ENCODE data around the gene SMNDC1.
A peak's percentile ranks its signal among the peaks of the same experiment; 100 is the strongest.

Gene SMNDC1
- long read RNA-seq, donor 1, full-length matches to known transcripts, result 13 of 18 reads
- long read RNA-seq, donor 1, partial matches to known transcripts, result 5 of 18 reads
- long read RNA-seq, donor 1, other reads (novel, unspliced or antisense), result 0 of 18 reads
- long read RNA-seq, donor 2, full-length matches to known transcripts, result 3 of 3 reads
- long read RNA-seq, donor 2, partial matches to known transcripts, result 0 of 3 reads
- long read RNA-seq, donor 2, other reads (novel, unspliced or antisense), result 0 of 3 reads
- long read RNA-seq, donor 3, full-length matches to known transcripts, result 5 of 5 reads
- long read RNA-seq, donor 3, partial matches to known transcripts, result 0 of 5 reads
- long read RNA-seq, donor 3, other reads (novel, unspliced or antisense), result 0 of 5 reads
- long read RNA-seq, donor 4, full-length matches to known transcripts, result 9 of 85 reads
- long read RNA-seq, donor 4, partial matches to known transcripts, result 76 of 85 reads
- long read RNA-seq, donor 4, other reads (novel, unspliced or antisense), result 0 of 85 reads
- long read RNA-seq, donor 5, full-length matches to known transcripts, result 12 of 12 reads
- long read RNA-seq, donor 5, partial matches to known transcripts, result 0 of 12 reads
- long read RNA-seq, donor 5, other reads (novel, unspliced or antisense), result 0 of 12 reads
- long read RNA-seq, donor 6, full-length matches to known transcripts, result 8 of 8 reads
- long read RNA-seq, donor 6, partial matches to known transcripts, result 0 of 8 reads
- long read RNA-seq, donor 6, other reads (novel, unspliced or antisense), result 0 of 8 reads
- long read RNA-seq, donor 7, full-length matches to known transcripts, result 17 of 30 reads
- long read RNA-seq, donor 7, partial matches to known transcripts, result 13 of 30 reads
- long read RNA-seq, donor 7, other reads (novel, unspliced or antisense), result 0 of 30 reads
- long read RNA-seq, donor 8, full-length matches to known transcripts, result 14 of 14 reads
- long read RNA-seq, donor 8, partial matches to known transcripts, result 0 of 14 reads
- long read RNA-seq, donor 8, other reads (novel, unspliced or antisense), result 0 of 14 reads

GRCh38 chr10:110304780-110305421 is at the start of gene SMNDC1:
TSS of gene SMNDC1 (minus strand) at chr10:110304920. CDS start at chr10:110303587, 1,333 bp downstream.
- peak; percentile 90 for DNase-seq

- DNase-seq, result peak; percentile 56
These were observed 49.6 kb upstream of the SMNDC1 start for GRCh38 chr10:110354322-110354766.

- DNase-seq, result no peak
These were observed 48.8 kb upstream of the SMNDC1 start for GRCh38 chr10:110353244-110354119.

- DNase-seq, result no peak
These were observed 48.2 kb upstream of the SMNDC1 start for GRCh38 chr10:110352930-110353243.

GRCh38 chr10:110350812-110351211 is 46.1 kb upstream of the SMNDC1 start:
- DNase-seq, result no peak

GRCh38 chr10:110349831-110350230 is 45.1 kb upstream of the SMNDC1 start:
- DNase-seq, result no peak

GRCh38 chr10:110349386-110349785 is 44.7 kb upstream of the SMNDC1 start:
- DNase-seq, result no peak

- DNase-seq, result no peak
These were observed 43.6 kb upstream of the SMNDC1 start for GRCh38 chr10:110348336-110348735.

GRCh38 chr10:110346914-110347313 is 42.2 kb upstream of the SMNDC1 start:
- DNase-seq, result no peak

GRCh38 chr10:110345286-110345685 is 40.6 kb upstream of the SMNDC1 start:
- no peak for DNase-seq

GRCh38 chr10:110344622-110345021 is 39.9 kb upstream of the SMNDC1 start:
- no peak for DNase-seq

GRCh38 chr10:110343947-110344346 is 39.2 kb upstream of the SMNDC1 start:
- no peak for DNase-seq

GRCh38 chr10:110340816-110341215 is 36.1 kb upstream of the SMNDC1 start:
- DNase-seq, result no peak

GRCh38 chr10:110340122-110340521 is 35.4 kb upstream of the SMNDC1 start:
- DNase-seq, result no peak

GRCh38 chr10:110337906-110338305 is 33.2 kb upstream of the SMNDC1 start:
- no peak for DNase-seq

GRCh38 chr10:110337401-110337800 is 32.7 kb upstream of the SMNDC1 start:
- DNase-seq, result no peak

- DNase-seq, result peak; percentile 27
These were observed 31.5 kb upstream of the SMNDC1 start for GRCh38 chr10:110336111-110336721.

GRCh38 chr10:110335314-110336064 is 30.8 kb upstream of the SMNDC1 start:
- no peak for DNase-seq

- no peak for DNase-seq
These were observed 29.4 kb upstream of the SMNDC1 start for GRCh38 chr10:110334061-110334656.
